SK-N-MC (cell line): ENCODE measurements around the gene GPR55.

Experiments used
- EZH2 ChIP-seq: fragments of 200-600 bp; sonication (generic); IDR thresholded peaks from one replicate; pipeline ENCODE4 v1.6.1; 2017; ENCODE audit warnings: antibody characterized with exemption
- POLR2AphosphoS5 ChIP-seq: IDR thresholded peaks from 2 replicates; pipeline ENCODE4 v1.6.1; 2012; ENCODE audit warnings: mild to moderate bottlenecking, low read depth, low read length, borderline replicate concordance

DNA sequence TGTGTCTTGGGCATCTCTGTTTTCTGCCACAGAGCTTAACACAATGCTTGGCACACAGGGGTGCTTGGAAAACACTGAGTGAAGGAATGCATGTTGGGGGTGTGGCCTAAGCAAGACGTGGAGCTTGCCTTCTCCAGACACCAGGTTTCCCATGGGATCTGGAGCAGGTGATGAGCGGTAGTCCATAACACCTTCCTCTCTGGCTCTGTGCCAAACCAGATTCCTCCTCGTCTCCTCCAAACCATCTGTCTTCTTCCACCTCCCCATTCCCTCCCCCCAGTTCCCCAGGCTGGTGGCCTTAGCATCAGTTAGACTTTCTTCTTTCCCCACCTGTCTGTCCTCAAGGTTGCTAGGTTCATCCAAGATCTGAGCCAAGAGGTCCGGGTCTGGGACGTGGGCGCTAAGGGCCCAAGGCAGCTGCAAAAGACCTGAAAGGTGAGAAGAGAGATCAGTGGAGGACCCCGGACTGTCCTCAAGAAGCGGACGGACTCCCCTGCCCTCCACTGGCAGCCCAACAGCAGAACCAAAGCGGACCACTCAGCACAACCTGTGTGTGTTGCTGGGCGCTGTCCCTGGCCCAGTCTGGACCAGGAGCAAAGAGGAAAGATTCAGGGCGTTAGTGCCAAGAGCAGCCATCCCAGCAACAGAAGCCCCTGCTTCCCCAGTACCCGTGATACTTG lies 61.5 kb downstream of the GPR55 start:
- TF ChIP-seq POLR2AphosphoS5 (no peak), EZH2 (no peak)
